Left ventricle myocardium inferior (tissue), 1 donor: ENCODE data around the gene EFHD1. TPM values are rescaled to one million over a fixed set of nuclear protein-coding genes. Genes with fewer than 3 reads are reported as not detected.

Experiments
- DNase-seq: peaks from one replicate; pipeline ENCODE4 v3.0.0-alpha.2; 2020
- H3K27ac ChIP-seq: fragments of 200-600 bp; replicated peaks from 2 replicates; pipeline ENCODE4 v1.8.0; 2021
- H3K27me3 ChIP-seq: fragments of 200-600 bp; 2 replicates; pipeline ENCODE4 v1.8.0; 2021; ENCODE audit warnings: low read depth
- H3K36me3 ChIP-seq: fragments of 200-600 bp; 2 replicates; pipeline ENCODE4 v1.8.0; 2021
- H3K4me1 ChIP-seq: fragments of 200-600 bp; 2 replicates; pipeline ENCODE4 v1.8.0; 2021
- H3K4me3 ChIP-seq: fragments of 200-600 bp; 2 replicates; pipeline ENCODE4 v1.8.0; 2021; ENCODE audit warnings: mild to moderate bottlenecking, moderate library complexity
- H3K9me3 ChIP-seq: fragments of 200-600 bp; replicated peaks from 2 replicates; pipeline ENCODE4 v1.8.0; 2021
- CTCF ChIP-seq: fragments of 200-600 bp; IDR thresholded peaks from 2 replicates; pipeline ENCODE4 v1.8.0; 2021; ENCODE audit warnings: antibody characterized with exemption, mild to moderate bottlenecking, borderline replicate concordance
- intact Hi-C: fragments of 100-400 bp; cut with micrococcal nuclease; formaldehyde crosslinking; loops from one replicate; pipeline ENCODE4 v1.11.0; 2022
- total RNA-seq: library from RNA; stranded (reverse); fragmentation: NEBNext Ultra II Directional; extraction: Animal tissue kit (Norgen Biotek cat#: 25700); gene quantifications from one replicate; pipeline ENCODE4 v1.2.1, GENCODE V29; 2021
- donor health status: DM: no; HTN: yes; CAD: no; lungs with severe emphysema.

EFHD1 gene
- total RNA-seq, 1 donor from 2014 or later: 29.7 TPM

- H3K27me3 ChIP-seq: no peaks in the 10 kb centered on the region
- peaks cover 5% of the 10 kb centered on the region for H3K36me3 ChIP-seq
- DNase-seq: peak; percentile 32
- intact Hi-C loops: no loop called here
- H3K4me3 ChIP-seq: no peak overlapping the region
- peaks cover 6% of the 10 kb centered on the region for H3K9me3 ChIP-seq
- H3K27ac ChIP-seq: no peak overlapping the region
- TF ChIP-seq CTCF: no peak
- peaks cover 24% of the 10 kb centered on the region for H3K4me1 ChIP-seq
Measured at GRCh38 chr2:232588680-232589585, 44.5 kb upstream of the EFHD1 start.

GRCh38 chr2:232592772-232593395 is 40.5 kb upstream of the EFHD1 start:
- Histone ChIP-seq H3K27ac (peak overlapping the region; percentile 63), H3K36me3 (no peaks in the 10 kb centered on the region), H3K4me3 (no peak overlapping the region), H3K4me1 (peaks cover 24% of the 10 kb centered on the region), H3K27me3 (no peaks in the 10 kb centered on the region), H3K9me3 (peaks cover 8% of the 10 kb centered on the region)
- no peak for TF ChIP-seq CTCF
- intact Hi-C loops: no loop called here
- no peak for DNase-seq

GRCh38 chr2:232593982-232594381 is 39.4 kb upstream of the EFHD1 start:
- H3K9me3 ChIP-seq: peaks cover 8% of the 10 kb centered on the region
- no peaks in the 10 kb centered on the region for H3K27me3 ChIP-seq
- H3K4me1 ChIP-seq: peaks cover 17% of the 10 kb centered on the region
- H3K27ac ChIP-seq: no peak overlapping the region
- intact Hi-C loops: no loop called here
- TF ChIP-seq CTCF: no peak
- no peaks in the 10 kb centered on the region for H3K36me3 ChIP-seq
- no peak overlapping the region for H3K4me3 ChIP-seq
- no peak for DNase-seq

GRCh38 chr2:232597362-232598079 is 35.9 kb upstream of the EFHD1 start:
- Histone ChIP-seq H3K36me3 (no peaks in the 10 kb centered on the region), H3K9me3 (peaks cover 8% of the 10 kb centered on the region), H3K27me3 (no peaks in the 10 kb centered on the region), H3K4me3 (no peak overlapping the region), H3K4me1 (peaks cover 10% of the 10 kb centered on the region), H3K27ac (no peak overlapping the region)
- DNase-seq: no peak
- intact Hi-C loops: no loop called here
- no peak for TF ChIP-seq CTCF

GRCh38 chr2:232598293-232598692 is 35.1 kb upstream of the EFHD1 start:
- TF ChIP-seq CTCF: no peak
- H3K27ac ChIP-seq: no peak overlapping the region
- intact Hi-C loops: no loop called here
- peaks cover 8% of the 10 kb centered on the region for H3K9me3 ChIP-seq
- peaks cover 3% of the 10 kb centered on the region for H3K4me1 ChIP-seq
- no peak for DNase-seq
- H3K4me3 ChIP-seq: no peak overlapping the region
- no peaks in the 10 kb centered on the region for H3K27me3 ChIP-seq
- no peaks in the 10 kb centered on the region for H3K36me3 ChIP-seq
